ENCODE data around the gene FRMD4A.

Gene FRMD4A

GRCh38 chr10:13808556-13809391 is 522.0 kb downstream of the FRMD4A start:
- TF ChIP-seq NFIC (IDR thresholded peaks at IDR 0.05), result no peak
- TF ChIP-seq CREB1 (IDR thresholded peaks at IDR 0.05; ENCODE audit: low read depth), result no peak
- TF ChIP-seq EP300 (IDR thresholded peaks at IDR 0.05; ENCODE audit: borderline replicate concordance), result no peak
- TF ChIP-seq TAF1 (IDR thresholded peaks at IDR 0.05; ENCODE audit: low read depth), result no peak
- no peak for TF ChIP-seq EGR1 (IDR thresholded peaks at IDR 0.05)
- TF ChIP-seq CEBPB (IDR thresholded peaks at IDR 0.05), result no peak
- TF ChIP-seq, protein P1, sequence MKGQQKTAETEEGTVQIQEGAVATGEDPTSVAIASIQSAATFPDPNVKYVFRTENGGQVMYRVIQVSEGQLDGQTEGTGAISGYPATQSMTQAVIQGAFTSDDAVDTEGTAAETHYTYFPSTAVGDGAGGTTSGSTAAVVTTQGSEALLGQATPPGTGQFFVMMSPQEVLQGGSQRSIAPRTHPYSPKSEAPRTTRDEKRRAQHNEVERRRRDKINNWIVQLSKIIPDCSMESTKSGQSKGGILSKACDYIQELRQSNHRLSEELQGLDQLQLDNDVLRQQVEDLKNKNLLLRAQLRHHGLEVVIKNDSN (IDR thresholded peaks at IDR 0.05), result no peak
- TF ChIP-seq FOXM1 (IDR thresholded peaks at IDR 0.05; ENCODE audit: borderline replicate concordance, low read depth), result no peak
- no peak for TF ChIP-seq RAD21 (IDR thresholded peaks at IDR 0.05; ENCODE audit: low read depth)
- no peak for TF ChIP-seq YY1 (IDR thresholded peaks at IDR 0.05; ENCODE audit: low read depth)
- no peak for TF ChIP-seq ZBTB7A (IDR thresholded peaks at IDR 0.05; ENCODE audit: low read depth)
- TF ChIP-seq TCF12 (IDR thresholded peaks at IDR 0.05; ENCODE audit: low read depth), result no peak

- TF ChIP-seq REST (IDR thresholded peaks at IDR 0.05; ENCODE audit: low read depth) (no peak), NFIC (IDR thresholded peaks at IDR 0.05) (no peak), TEAD4 (IDR thresholded peaks at IDR 0.05) (no peak), ZBTB7A (IDR thresholded peaks at IDR 0.05; ENCODE audit: low read depth) (no peak), TAF1 (IDR thresholded peaks at IDR 0.05; ENCODE audit: low read depth) (no peak), TCF12 (IDR thresholded peaks at IDR 0.05; ENCODE audit: low read depth) (no peak)
- TF ChIP-seq, protein P2, sequence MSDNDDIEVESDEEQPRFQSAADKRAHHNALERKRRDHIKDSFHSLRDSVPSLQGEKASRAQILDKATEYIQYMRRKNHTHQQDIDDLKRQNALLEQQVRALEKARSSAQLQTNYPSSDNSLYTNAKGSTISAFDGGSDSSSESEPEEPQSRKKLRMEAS (IDR thresholded peaks at IDR 0.05), result no peak
These were observed 524.3 kb downstream of the FRMD4A start for GRCh38 chr10:13806419-13806818.

DNA sequence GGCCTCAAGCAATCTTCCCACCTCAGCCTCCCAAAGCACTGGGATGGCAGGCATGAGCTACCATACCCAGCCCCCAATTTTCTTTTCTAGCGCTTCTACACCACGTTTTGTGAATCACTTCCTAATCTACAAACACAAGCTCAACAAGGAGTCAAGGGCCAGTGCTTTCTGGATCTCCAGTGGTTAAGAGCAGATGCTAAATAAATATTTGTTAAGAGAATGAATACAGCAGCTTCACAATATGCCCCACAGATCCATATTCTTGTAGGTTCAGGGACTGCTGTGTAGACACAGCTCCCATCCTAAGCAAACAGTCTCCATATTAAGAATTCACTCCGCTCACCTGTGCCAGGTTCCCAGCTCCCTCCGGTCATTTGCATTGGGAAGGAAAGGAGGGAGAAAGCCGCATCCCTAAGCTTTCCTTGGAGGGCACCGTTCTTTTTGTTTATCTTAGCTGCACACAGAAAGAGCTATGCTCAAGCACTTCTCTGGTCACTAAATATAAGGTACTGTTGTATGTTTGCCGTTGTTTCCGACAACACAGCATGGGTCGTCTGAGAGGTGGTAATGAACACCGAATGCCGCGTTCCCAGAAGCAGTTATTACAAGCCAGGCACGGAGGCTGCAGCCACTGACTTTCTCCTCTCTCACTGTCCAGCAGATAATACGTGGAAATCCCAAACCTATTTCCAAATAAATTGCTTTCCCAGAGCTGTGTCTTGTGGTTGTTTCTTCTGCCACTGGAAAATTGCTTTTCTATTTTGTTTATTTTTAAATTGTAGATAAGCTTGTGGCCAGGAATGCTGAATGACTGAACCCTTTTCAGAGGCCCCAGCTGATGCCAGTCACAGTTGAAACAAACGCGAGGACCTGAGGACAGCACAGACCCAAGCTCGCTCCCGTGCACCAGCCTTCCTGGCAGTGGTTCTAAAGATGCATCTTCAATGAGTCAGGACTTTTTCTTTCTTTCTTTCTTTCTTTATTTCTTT is 526.9 kb downstream of the FRMD4A start:
- TF ChIP-seq REST (IDR thresholded peaks at IDR 0.05; ENCODE audit: low read depth) (no peak), ZBTB7A (IDR thresholded peaks at IDR 0.05; ENCODE audit: low read depth) (no peak), TEAD4 (IDR thresholded peaks at IDR 0.05) (no peak)

- TF ChIP-seq NFIC (IDR thresholded peaks at IDR 0.05) (no peak), RAD21 (IDR thresholded peaks at IDR 0.05; ENCODE audit: low read depth) (no peak)
These were observed 528.8 kb downstream of the FRMD4A start for GRCh38 chr10:13801907-13802288.

- TF ChIP-seq, protein P2 (IDR thresholded peaks at IDR 0.05), result no peak
- TF ChIP-seq FOXM1 (IDR thresholded peaks at IDR 0.05; ENCODE audit: borderline replicate concordance, low read depth) (no peak), ZBTB7A (IDR thresholded peaks at IDR 0.05; ENCODE audit: low read depth) (no peak), NFIC (IDR thresholded peaks at IDR 0.05) (no peak)
These were observed 529.4 kb downstream of the FRMD4A start for GRCh38 chr10:13801156-13801906.

- TF ChIP-seq NFIC (IDR thresholded peaks at IDR 0.05), result no peak
- TF ChIP-seq, protein P1 (IDR thresholded peaks at IDR 0.05), result no peak
- no peak for TF ChIP-seq ZBTB7A (IDR thresholded peaks at IDR 0.05; ENCODE audit: low read depth)
- TF ChIP-seq CREB1 (IDR thresholded peaks at IDR 0.05; ENCODE audit: low read depth), result no peak
- TF ChIP-seq EP300 (IDR thresholded peaks at IDR 0.05; ENCODE audit: borderline replicate concordance), result no peak
- no peak for TF ChIP-seq FOXM1 (IDR thresholded peaks at IDR 0.05; ENCODE audit: borderline replicate concordance, low read depth)
- TF ChIP-seq RAD21 (IDR thresholded peaks at IDR 0.05; ENCODE audit: low read depth), result no peak
- no peak for TF ChIP-seq CEBPB (IDR thresholded peaks at IDR 0.05)
- TF ChIP-seq EGR1 (IDR thresholded peaks at IDR 0.05), result no peak
- no peak for TF ChIP-seq TAF1 (IDR thresholded peaks at IDR 0.05; ENCODE audit: low read depth)
- no peak for TF ChIP-seq TEAD4 (IDR thresholded peaks at IDR 0.05)
- no peak for TF ChIP-seq REST (IDR thresholded peaks at IDR 0.05; ENCODE audit: low read depth)
- TF ChIP-seq, protein P2 (IDR thresholded peaks at IDR 0.05), result no peak
- no peak for TF ChIP-seq TCF12 (IDR thresholded peaks at IDR 0.05; ENCODE audit: low read depth)
- no peak for TF ChIP-seq YY1 (IDR thresholded peaks at IDR 0.05; ENCODE audit: low read depth)
These were observed 533.6 kb downstream of the FRMD4A start for GRCh38 chr10:13797164-13797563.

All from Ishikawa (cell line).